RWPE1 (cell line): ENCODE measurements around the gene WHRN.
A peak's percentile ranks its signal among the peaks of the same experiment; 100 is the strongest.

Experiments
- CTCF ChIA-PET: fragments of 350-600 bp; sonication (Branson Sonifier 250); formaldehyde crosslinking; extraction: SDS; loops from one replicate; lab custom pipeline; 2021; lab: Yijun Ruan, JAX
- POLR2A ChIA-PET: fragments of 400-600 bp; formaldehyde crosslinking; extraction: SDS; loops from one replicate; lab custom pipeline; 2020; ENCODE audit warnings: antibody characterized with exemption; ENCODE audit not compliant: low non-redundant PET; lab: Yijun Ruan, JAX
- DNase-seq: peaks from one replicate; pipeline ENCODE4 v3.0.0; 2012; ENCODE audit warnings: low spot score
- H3K27ac ChIP-seq: fragments of 450-650 bp; 2 replicates; pipeline ENCODE4 v1.5.1; 2017
- TF ChIP-seq, protein P1 (sequence below): fragments of 450-650 bp; conservative IDR thresholded peaks from 2 replicates; pipeline ENCODE4 v1.5.1; 2017; ENCODE audit warnings: low read depth, mild to moderate bottlenecking

WHRN gene

DNA sequence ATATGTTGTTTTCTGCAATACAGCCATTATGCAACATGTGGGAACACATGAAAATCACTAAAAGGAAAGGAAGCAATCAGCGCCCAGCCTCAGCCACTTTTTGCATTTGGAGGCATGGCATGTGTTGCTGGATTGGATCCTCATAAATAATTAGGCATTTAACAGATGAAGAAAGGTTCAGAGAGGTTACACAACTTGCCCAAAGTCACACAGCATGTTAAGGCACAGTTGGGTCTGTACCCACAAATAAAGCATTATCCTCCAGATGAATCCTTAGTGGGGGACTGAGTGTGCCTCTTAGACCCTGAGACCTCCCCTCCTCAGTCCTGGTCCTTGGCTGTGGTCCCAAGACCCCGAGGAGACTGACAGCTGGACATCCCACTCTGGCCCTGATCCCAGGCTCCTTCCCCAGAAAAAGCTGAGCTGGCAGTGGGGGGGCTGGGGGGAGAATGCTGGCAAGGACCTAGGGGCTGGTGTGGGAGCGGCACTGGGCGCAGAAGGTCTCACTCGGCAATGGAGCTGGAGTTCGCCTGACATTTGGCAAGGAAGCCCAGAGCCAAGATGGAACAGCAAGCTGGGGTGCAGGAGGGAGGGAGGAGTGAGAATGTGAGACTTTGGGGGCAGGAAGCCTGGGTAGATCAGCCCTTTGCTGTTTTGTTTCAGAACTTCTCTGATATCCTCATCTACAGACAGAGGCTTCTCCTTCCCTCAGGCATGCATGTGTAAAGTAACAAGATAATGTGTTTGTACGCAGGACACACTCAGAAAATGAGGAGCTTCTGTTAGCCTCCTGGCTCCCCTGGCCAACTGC lies 110.5 kb downstream of the WHRN start:
- peak overlapping the region; percentile 25 for H3K27ac ChIP-seq
- TF ChIP-seq, protein P1, sequence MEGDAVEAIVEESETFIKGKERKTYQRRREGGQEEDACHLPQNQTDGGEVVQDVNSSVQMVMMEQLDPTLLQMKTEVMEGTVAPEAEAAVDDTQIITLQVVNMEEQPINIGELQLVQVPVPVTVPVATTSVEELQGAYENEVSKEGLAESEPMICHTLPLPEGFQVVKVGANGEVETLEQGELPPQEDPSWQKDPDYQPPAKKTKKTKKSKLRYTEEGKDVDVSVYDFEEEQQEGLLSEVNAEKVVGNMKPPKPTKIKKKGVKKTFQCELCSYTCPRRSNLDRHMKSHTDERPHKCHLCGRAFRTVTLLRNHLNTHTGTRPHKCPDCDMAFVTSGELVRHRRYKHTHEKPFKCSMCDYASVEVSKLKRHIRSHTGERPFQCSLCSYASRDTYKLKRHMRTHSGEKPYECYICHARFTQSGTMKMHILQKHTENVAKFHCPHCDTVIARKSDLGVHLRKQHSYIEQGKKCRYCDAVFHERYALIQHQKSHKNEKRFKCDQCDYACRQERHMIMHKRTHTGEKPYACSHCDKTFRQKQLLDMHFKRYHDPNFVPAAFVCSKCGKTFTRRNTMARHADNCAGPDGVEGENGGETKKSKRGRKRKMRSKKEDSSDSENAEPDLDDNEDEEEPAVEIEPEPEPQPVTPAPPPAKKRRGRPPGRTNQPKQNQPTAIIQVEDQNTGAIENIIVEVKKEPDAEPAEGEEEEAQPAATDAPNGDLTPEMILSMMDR, result no peak
- POLR2A ChIA-PET, result interaction anchor here (0.5 to 0.6 kb wide), 2 partner anchors 10 to 512 kb away, joined by 3 to 8 read pairs; no protein-coding TSS in a partner anchor
- no peak for DNase-seq
- CTCF ChIA-PET, result no interaction called here

DNA sequence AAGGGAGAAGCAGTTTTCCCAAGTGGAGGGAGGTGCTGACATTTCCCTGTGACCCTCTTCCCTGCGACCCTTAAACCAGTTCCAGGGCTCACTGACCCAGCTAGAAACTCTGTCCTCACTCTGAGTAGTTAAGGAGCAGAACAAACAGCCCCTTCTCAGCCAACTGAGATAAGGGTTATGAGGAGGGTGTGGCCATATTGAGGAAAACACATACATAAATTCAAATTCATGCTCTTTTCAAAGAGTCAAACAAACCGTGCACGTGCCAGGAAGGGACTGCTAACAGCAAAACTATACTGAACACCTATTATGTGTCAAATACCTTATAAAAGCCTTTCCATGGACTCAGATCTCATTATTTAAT lies 112.5 kb downstream of the WHRN start:
- CTCF ChIA-PET, result no interaction called here
- TF ChIP-seq, protein P1, result no peak
- POLR2A ChIA-PET, result interaction anchor here (1.3 kb wide), 1 partner anchor 112 kb away, joined by 3 read pairs; no protein-coding TSS in a partner anchor
- DNase-seq, result no peak
- H3K27ac ChIP-seq, result no peak overlapping the region; the same call in 1 of the 2 replicates

DNA sequence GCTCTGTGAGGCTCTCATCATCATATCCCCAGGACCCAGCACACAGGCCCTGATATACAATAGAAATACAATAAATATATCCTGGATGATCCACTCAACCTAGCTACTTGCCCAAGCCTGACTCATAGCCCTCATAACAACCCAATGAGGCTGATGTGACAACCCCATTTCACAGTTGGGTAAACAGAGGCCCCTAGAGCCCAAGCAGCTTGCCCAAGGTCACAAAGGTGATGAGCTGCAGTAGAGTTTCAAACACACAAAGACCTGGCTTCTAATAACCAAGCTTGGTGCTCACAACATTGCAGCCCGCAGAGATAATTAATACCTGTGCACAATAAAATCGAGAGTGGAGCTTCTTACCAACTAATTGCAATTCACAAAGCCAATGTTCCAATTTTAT lies 114.3 kb downstream of the WHRN start:
- TF ChIP-seq, protein P1, result no peak
- POLR2A ChIA-PET, result no interaction called here
- no peak overlapping the region for H3K27ac ChIP-seq
- CTCF ChIA-PET, result no interaction called here
- no peak for DNase-seq

DNA sequence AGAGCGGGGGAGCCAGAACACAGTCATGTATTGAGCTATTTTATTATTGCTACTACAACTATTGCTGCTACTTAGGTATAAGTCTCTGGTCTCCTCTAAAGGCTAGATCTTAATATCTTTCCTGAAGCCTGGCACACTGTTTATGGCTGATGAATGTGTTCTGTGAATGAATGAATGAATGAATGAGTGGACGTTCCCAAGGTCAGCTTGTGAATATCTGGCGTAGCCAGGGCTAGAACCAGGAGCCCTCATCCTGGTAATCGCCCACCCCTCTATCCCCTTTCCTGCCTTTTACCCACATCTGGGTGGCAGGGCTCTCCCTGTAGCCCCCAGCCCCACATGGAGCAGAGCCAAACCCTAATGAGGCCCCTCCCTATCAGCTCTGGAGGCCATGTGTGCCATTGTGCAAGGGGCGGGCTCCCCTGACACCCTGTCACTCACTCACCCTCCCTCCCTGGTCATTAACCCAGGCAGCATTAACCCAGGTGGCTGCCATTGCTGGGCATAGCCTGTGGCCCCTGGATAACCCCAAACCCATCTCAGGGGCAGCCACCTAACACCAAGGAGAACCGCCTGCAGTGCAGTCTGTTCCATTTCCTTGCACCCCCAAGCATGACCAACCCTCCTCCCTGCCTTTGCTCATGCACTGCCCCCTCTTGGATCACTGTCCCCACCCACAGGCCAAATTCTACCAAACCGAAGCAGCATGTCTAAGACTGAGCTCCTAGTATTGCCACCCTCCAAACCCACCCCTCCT lies 115.5 kb downstream of the WHRN start:
- H3K27ac ChIP-seq, result no peak overlapping the region

DNA sequence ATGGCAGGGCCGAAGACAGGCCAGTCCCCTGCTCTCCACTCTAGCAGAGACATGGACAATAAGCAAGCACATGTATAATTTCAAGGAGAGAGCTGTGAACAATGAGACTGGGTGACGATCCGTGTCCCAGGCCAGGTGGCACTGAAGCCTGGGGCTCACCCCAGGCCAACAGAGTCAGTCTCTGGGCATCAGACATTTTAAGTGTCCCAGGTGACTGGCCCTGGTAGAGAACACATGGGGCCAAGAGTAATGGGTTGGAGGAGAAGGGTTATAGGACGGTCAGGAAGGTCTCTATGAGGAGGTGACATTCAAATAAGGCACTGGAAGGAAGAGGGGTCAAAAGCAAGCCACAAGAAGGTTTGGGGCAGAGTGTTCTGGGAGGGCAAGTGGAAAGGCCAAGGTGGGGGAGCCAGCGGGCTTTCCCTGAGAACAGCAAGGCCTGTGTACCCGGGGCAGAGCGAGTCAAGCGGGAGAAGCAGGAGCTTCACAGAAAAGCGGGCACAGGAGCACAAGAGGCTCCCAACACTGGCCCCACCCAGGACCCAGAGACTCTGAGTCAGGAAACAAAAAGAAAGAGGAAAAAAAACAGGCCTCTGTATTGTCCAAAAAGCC lies 116.4 kb downstream of the WHRN start:
- TF ChIP-seq, protein P1, result no peak
- ChIA-PET CTCF (no interaction called here), POLR2A (interaction anchor here (0.6 kb wide), 1 partner anchor 272 kb away, joined by 4 read pairs; no protein-coding TSS in a partner anchor)
- no peak for DNase-seq
- H3K27ac ChIP-seq, result no peak overlapping the region

More for the DNA sequence above, 115.5 kb downstream of the WHRN start:
- TF ChIP-seq, protein P1, result no peak
- CTCF ChIA-PET, result no interaction called here
- POLR2A ChIA-PET, result interaction anchor here (0.6 kb wide), 1 partner anchor 271 kb away, joined by 4 read pairs; no protein-coding TSS in a partner anchor
- no peak for DNase-seq

DNA sequence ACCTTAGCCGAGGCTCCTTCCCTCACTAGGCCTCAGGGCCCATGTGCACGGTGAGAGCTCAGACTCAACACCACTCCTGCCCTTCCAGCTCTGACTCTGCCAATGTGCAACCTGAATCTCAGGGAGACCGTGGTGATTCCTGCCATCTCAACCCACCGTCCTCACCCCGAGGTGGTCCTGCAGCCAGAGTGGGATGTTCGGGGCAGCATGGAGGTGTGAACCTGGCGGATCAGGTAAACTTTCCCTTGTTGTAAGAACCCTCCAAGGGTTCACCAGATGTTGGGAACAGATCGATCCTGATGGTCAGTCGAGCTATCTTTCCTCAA lies 117.0 kb downstream of the WHRN start:
- CTCF ChIA-PET, result no interaction called here
- DNase-seq, result no peak
- peak overlapping the region; percentile 19; the same call in 1 of the 2 replicates for H3K27ac ChIP-seq
- POLR2A ChIA-PET, result no interaction called here
- TF ChIP-seq, protein P1, result no peak
